RPMI8226 (cell line): ENCODE results near the gene CCDC66.

Source experiments
- DNase-seq: peaks from one replicate; pipeline ENCODE4 v3.0.0-alpha.2; 2015

Gene CCDC66

DNA sequence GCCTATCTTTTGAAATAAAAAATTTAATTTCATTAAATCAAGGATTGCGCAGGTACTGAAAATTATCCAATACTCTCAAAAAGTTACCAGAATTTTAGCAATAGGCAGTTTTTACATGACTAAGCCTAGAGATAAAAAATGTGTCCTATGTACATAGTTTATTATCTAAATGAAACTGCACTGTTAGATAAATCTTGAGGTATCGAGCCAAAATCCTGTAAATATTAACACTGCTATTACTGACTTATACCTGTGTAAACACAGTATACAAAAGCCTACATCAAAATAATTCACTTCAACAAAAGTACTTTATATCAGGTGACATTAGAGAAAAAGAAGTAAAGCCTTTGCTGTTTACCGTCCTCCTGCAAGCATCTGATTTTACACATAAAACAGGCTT is 65.4 kb downstream of the CCDC66 start:
- no peak for DNase-seq

DNA sequence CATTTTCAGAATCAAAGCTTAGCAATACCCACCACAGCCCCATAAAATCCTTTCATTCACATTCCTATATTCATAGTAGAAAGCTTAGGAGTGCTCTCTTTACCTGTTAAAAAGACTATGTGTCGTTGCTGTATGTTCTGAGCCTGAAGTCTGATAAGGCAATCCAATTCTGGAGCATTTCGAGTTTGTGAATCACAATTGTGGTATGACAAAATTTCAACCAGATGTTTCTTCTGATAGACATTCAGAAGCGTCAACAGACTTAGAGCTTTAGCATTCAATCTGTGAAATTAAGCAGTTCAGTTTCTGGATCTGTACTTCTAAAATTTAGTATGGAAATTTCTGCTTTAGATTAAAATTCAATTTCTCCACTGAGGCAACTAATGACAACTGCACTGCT is 67.8 kb downstream of the CCDC66 start:
- DNase-seq = no peak

DNA sequence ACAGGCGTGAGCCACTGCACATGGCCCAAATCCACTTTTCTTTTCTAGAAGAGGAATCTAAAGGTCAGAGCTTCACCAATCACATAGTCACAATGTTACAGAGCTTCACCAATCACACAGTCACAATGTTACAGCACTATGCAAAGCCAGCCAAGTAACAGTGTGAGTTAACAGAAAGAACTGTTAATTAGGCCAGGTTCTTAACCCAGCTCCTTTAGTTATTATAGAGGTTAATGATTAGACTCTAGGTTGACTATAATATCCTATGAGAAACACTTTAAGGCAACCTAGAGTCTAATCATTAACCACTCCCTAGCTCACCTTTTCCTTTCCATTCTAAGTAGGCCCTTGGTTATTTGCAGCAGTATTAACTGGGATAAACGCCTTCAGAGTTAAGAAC is 72.1 kb downstream of the CCDC66 start:
- no peak for DNase-seq

DNA sequence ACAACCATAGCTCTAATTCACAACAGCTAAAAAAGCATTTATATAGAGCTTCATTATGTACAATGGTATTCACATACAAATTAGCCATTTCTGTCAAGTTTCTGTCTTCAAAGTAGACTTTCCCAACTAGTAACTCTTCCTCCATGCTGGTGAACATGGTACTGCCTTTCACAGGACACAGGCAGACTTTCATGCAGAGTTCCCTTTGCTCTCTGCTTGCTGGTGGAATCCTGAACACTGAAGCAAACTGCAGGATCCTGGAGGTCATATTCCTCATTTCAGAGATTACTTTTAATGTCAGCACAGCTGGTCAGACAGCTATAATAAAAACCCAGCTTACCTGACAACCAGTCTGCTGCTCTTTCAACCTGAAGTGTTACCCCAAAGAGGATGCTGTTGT is 72.5 kb downstream of the CCDC66 start:
- no peak for DNase-seq

DNA sequence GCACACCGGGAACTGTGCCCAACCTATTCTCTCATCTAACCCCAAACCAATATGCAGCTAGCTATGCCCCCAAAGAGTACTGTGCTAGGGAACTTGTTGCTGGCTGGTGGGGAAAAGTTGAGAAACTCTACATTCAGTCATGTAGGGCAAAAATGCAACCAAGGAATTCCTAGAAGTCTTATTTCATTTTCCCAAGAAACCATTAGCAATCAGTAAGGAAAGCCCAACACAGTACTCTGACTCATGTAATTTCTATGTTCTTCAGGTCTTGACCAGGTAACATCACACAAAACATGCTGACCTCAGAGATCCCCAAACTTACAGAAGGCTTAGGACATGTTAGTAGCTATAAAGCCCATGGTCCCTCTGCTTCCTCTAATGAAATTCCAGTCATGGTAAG is 74.0 kb downstream of the CCDC66 start:
- no peak for DNase-seq

DNA sequence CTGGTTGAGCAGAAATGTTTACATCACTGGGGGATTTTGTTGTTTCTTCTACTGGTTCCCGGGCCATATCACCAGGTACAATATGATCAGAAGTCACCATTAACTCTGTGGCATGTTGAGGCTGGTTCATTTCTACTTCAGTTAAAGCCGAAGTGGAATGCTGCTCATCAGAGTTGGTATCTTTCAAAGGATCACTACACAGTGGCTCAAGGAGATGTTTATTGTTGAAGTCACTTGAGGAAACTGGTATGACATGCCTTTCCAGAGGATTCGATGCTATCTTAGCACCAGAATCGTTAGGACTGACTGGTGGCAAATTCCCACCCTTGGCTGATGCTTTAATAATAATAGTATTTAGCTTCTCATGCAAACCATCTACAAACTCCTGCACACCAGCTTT is 76.2 kb downstream of the CCDC66 start:
- no peak for DNase-seq

DNA sequence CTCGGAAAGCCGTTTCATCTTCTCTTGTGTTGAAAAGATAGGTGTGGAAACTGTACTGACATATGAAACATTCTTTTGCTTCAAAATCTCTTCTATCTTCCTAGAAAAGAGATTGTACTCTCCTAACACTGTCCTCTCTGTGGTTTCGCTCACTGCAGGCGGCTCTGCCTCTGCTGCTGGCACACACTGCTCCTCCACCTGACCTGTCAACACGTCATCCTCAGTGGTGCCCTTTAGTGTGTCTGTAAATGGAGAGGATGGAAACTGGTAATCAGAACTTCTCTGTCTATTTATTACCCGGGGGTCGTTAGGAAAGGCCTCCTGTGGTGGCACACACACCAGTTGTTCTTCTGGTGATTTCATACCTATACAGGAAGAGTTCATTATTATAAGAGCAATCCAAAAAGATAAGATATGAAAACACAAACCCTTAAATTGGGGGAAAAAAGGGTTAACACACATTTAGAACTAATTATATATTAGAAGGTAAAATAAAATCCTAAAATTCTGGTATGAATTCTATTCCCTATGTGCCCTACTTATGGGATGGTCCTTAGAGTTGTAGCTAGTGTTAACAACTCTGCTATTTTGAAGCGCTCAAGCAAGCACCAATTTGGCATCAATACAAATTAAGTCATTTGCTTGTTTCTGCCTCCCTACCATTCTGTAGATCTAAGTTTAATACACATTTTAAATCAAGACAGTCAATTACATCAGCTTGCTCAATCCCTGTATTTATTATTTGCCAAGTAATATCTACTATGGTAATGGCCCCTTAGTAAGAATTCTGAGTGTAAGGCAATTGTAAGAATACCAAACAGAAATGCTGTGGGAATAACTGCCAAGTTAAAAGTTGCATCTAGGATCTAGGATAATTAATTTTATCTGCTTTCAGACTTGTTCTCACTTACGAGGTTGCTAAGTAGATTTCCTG is 76.9 kb downstream of the CCDC66 start:
- DNase-seq = no peak

DNA sequence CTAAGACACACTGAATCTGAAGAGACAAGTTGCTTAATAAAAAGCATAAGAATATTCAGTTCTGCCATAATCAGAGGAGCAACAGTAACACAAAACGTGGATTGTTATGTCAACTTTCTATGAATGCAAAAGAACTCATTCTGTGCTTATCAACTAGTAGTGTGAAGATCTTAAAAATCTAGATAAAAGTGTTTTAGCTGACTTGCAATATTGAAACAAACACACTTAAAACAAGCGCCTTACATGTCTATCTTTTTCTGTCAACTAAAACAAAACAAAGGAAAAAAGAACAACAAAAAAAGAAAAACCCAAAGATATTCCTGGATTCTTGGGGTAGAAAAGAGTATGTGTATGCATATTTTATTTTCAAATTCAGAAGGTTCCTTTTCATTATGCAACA is 88.4 kb downstream of the CCDC66 start:
- no peak for DNase-seq

DNA sequence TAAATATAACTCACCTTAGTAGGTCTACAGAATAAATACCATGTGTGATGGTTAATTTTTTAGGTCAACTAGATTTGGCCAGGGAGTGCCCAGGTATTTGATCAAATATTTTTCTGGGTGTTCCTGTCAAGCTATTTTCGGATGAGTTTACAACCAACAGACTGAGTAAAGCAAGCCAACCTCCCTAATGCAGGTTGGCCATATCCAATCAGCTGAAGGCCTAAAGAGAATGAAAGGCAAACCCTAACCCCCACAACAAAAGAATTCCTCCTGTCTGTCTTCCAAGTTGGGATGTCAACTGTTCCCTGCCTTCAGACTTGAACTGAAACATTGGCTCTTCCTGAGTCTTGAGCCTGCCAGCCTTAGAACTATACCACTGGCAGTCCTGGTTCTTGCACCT is 97.5 kb downstream of the CCDC66 start:
- no peak for DNase-seq

DNA sequence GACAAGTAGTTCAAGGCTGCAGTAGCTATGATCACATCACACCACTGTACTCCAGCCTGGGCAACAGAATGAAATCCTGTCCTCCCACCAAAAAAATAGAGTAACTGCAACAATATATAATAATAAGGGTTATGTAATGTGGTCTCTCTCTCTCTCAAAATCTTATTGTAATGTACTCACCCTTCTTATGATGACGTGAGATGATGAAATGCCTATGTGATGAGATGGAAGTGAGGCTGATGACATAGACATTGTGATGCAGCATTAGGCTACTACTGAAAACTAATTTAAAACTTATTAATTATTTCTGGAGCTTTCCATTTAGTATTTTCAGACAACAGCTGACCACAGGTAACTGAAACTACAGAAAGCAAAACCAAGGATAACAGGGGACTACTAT is 98.7 kb downstream of the CCDC66 start:
- no peak for DNase-seq

DNA sequence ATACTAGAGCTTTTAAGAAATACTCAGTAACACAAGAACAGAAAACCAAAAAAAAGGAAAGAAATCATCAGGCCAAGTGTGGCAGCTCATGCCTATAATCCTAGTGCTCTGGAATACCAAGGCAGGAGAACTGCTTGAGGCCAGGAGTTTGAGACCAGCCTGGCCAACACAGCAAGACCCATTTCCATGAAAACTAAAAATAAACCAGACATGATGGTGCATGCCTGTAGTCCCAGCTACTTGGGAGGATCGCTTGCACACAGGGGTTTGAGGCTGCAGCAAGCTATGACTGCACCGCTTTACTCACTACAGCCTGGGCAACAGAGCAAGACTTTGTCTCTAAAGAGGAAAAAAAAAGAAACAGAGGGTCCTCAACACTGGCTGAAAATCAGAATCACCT is 107.8 kb downstream of the CCDC66 start:
- DNase-seq = no peak

DNA sequence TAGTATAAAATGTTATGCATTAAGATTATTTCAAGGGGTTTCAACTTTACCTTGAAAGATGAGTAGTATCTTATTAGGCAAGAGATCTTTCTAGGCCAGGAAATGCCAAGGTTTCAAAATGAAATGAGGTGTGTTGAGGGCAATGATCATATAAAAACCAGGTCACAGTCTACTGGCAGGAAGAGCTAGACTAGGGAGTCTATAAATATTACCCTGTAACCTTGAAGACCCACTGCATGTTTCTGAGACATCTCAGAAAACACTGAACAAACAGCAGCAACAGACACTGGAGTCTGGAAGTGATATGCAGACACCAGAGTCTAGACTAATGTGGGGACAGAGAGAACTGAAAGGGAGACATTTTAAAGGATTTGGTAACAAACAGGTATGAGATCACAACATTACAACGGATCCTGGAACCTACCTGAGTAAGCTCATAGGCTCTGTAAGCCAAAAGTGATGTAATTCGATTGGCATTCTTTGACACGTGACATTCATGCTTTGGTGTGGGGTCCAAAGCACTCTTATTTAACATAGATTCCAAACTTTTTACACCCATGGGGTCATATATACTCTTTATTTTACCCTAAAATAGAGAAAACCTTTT is 111.1 kb downstream of the CCDC66 start:
- no peak for DNase-seq
